HG03025 (cell line): ENCODE measurements around the gene VWA1.

Experiments used
- ATAC-seq: cut with Tn5 transposase; IDR thresholded peaks from one replicate; pipeline ENCODE4 v1.9.1; 2021; ENCODE audit warnings: mild to moderate bottlenecking, moderate library complexity; ENCODE audit not compliant: unreplicated experiment, low FRiP score

VWA1 gene

GRCh38 chr1:1435106-1435903 is at the start of gene VWA1:
Gene VWA1, plus strand, starts transcription at chr1:1435690. Its CDS starts 59 bp downstream, at chr1:1435749.
- no peak for ATAC-seq

DNA sequence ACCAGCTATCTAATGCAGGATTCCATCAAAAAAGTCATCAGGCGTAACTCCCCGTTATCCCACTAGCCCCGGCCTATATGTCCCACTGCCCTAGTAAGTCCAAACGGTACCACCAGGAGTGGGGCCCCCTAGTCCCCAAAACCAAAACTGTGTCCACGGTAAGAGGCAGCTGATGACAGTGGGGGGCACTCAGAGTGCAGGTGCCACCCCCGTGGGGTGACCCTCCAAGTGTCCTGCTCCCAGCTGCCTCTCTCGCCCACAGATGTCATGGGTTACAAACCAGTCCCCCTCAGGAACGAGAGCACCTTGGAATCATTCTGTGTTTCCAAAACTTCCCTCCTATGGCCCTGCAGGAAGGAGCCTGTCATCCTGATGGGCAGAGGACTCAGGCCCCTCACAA is 49.6 kb upstream of the VWA1 start:
- no peak for ATAC-seq

DNA sequence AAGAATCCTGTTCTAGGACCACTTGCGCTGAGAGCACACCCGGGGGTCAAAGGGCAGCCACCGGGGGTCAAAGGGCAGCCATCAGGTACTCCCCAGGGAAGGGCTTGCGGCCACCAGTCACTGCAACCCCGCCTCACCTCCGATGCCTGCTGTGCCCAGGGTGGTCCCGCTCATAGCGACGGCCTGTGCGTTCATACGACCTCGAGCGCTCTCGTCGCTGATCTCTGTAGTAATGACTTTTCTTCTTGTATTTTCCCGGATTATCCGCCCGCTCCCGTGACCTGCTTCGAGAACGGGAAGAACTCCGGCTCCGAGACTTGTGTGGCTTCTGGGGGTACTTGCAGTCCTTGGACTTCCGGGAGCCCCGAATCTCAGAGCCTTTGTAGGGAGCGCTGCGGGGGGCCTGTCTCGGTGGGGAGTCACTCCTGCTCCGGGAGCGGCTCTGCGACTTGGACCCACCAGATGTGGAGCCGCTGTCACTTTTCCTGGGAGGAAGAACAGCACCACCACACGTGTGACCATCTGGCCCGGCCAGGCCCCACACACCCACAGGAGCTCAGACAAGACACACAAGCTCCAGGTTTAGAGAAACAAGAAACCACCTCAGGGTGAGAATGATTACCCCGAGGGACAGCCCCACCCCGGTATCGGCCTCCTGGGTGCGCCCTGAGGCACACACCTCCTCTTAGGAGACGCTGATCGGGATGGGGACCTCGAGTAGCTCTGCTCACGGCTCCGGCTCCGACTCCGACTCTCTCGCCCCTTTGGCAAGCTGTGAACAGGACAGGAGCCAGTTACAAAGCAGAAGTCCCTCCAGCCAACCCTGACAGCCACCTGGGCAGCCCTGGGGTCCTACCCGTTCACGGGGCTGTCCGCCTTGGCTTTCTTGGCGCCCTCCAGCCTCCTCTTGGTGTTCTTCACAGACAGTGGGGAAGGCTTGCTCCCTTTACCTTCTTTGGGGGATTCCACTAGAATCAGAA is 48.1 kb upstream of the VWA1 start:
- no peak for ATAC-seq

DNA sequence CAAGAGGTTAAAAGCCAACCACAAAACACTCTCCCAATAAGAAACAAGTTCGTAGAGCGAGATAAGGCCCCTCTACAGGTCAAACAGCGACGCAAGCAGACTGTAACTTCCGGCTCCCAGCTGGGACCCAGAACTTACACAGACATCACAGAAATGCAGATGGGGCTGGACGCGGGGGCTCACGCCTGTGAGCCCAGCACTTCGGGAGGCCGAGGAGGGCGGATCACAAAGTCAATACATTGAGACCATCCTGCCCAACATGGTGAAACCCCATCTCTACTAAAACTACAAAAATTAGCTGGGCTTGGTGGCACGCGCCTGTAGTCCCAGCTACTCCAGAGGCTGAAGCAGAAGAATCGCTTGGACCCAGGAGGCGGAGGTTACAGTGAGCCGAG is 47.4 kb upstream of the VWA1 start:
- no peak for ATAC-seq

DNA sequence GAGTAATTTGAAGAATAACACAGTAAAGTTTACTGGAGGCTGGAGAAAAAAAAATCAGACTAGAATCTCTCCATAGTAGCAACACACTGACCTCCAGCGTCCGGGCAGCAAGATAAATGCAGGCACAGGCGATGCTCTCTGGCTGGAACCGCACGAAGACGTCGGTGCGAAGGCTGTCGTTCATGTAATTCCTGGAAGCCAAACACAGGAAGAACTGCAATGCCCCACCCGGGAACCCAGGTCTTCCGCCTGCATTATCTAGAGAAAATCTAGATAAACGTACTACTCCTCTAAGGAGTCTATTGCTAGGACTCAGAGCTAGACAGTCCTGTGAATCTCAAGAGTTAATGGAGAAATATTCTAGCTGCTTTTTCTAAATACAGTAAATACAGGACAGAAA is 44.8 kb upstream of the VWA1 start:
- no peak for ATAC-seq

- ATAC-seq: no peak
Observed at GRCh38 chr1:1391225-1391624, 44.3 kb upstream of the VWA1 start.

- ATAC-seq: no peak
Observed at GRCh38 chr1:1393014-1393413, 42.5 kb upstream of the VWA1 start.

DNA sequence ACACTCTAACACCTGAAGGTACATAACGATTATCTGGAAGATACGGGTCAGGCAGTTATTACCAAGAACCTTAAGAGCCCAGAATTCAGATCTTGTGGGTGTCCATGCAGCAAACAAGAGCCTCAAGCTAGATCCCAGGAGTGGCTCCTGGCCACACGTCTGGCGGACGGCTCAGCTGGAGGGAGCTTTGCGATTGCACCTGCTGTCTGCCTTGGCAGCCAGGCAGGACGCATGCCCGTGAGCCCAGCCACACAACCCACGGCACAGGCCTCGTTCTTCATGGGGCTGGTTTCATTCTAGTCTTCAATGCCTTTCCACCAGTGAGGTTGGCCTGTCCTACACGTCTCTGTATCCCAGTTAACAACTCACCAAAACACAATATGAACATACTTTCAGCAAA is 42.1 kb upstream of the VWA1 start:
- ATAC-seq: no peak

GRCh38 chr1:1394116-1394515 is 41.4 kb upstream of the VWA1 start:
- ATAC-seq: no peak

- no peak for ATAC-seq
Observed at GRCh38 chr1:1395166-1395565, 40.3 kb upstream of the VWA1 start.

DNA sequence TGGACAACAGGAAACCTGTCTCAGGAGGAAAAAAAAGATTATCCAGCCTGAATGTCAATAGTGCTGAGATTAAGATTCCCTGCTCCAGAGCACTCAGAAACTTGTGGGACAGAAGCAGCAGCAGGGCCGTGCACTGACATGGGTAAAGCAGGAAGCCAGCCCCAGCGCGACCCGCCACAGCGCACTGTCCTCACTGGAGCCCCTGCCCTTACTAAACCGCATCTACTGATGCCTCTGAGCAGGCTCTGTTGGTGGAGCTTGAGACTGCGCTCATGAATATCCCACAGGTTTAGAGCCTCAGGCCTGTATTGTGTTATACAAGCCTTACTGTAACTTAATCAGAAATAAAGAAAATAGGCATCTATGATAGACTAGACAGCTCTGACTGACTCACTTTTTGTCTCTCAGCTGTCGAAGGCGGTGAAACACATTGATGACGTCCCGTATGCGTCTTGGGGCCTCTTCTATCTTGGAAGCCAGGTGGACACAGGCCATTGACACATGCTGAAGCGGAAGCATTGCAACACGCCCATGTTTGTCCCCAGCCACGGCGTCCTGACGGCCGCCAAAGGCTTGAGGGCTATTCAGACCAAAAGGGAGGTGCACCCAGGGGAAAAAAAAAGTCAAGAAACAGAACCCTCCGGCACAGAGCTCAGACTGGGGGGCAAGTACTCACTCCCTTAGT is 37.5 kb upstream of the VWA1 start:
- ATAC-seq: no peak

DNA sequence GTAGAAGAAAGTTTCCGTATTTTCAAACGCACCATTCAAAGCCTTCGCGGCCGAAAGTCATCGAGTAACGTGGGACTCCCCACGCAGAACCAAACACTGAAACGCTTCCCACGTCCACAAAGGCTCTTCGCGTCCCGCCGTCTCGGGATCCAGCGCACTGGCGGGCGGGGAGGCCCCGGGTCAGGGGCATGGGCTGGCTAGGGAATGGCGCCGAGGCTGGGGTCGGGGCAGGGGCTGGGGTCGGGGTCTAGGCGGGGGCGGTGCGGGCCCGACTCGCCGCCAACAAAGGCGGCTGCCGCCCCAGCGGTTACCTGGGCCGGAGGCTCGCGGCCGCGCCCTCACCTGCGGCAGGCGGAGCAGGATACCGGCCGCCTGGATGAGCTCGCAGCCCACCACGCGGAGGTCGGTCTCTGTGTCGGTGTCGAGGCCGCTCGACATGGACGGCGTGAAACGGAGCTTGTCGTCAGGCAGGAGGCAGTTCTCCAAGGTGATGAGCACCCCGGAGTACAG is 36.8 kb upstream of the VWA1 start:
- peak; percentile 7 for ATAC-seq

DNA sequence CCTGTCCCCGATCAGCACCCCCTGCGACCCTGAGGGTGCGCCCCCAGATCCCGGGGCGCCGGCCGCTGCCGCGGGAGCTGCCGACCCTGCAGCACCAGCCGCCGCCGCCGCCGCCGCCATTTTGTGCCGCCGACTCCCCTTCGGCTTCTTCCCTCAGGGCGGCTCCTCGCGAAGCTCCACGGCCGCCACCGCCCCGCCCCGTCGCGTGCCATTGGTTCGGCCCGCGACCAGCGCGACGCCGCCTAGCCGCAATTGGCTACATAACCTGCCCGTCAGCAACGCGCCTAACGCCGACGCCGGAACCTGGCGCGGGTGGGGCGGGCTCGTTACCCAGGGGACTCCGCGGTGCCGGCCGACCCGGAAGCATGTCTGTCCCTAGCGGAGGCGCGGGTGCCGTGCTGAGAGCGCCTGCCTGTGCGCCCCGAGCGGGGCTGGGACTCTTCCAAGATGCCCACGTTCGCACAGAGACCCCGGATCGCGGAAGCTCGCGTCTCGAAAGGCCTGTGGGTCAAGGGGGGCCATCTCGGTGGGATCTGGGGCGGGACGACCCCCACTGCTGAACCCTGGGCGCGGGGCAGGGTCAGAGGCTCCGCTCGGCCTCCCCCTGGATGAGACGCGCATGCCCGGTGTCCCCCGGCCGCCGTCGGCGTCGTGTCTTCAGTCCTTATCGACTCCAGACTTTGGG is 36.2 kb upstream of the VWA1 start, which contains the start of gene CCNL2:
CCNL2 (minus strand) TSS at position 149 of the 685 bp plus-strand sequence; CDS start at position 120, 29 bp downstream.
- ATAC-seq: peak; percentile 85

GRCh38 chr1:1399872-1400575 is 35.5 kb upstream of the VWA1 start:
- ATAC-seq: peak; percentile 6

GRCh38 chr1:1400576-1401456 is 34.7 kb upstream of the VWA1 start:
- ATAC-seq: no peak

DNA sequence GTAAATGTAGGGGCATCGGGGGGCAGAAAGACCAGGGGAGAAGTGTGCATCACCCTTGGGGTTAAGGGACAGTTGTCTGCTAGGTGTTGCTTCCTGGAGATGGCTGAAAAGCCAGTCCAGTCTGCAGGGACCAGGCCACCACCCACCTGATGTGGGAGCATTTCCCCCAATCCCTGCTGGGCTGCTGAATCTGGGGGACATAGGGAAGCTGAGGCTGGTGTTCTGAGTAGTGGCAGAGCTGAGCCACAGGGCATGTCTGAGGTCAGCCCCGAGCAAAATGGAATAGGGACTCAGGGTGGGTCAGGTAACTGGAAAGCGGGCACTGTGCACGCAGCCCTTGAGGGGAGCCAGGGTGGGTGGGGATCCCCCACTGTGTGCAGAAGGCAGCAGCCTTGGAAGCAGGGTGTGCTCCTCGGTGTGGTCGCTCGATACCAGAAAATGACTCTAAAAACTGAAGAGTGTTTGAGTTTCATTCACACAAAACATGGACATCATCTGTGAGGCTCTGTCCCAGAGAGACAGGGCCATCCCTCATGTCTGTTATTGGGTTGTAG is 34.0 kb upstream of the VWA1 start:
- no peak for ATAC-seq

- no peak for ATAC-seq
Observed at GRCh38 chr1:1402072-1402900, 33.2 kb upstream of the VWA1 start.
